NT2/D1 (cell line): ENCODE data around the gene TMED7.
"Not testable (repeated sequence)": the region's sequence is repeated elsewhere in the genome, so short reads cannot be mapped to it uniquely, and the experiment has no call there.

Experiments
- DNase-seq: peaks from one replicate; pipeline ENCODE4 v3.0.0-alpha.2; 2011; ENCODE audit warnings: low read depth, low spot score
- H3K27me3 ChIP-seq: 2 replicates; pipeline ENCODE4 v1.6.0; 2011; ENCODE audit warnings: mild to moderate bottlenecking; ENCODE audit not compliant: insufficient read length, insufficient read depth
- H3K36me3 ChIP-seq: 2 replicates; pipeline ENCODE4 v1.6.1; 2011; ENCODE audit warnings: mild to moderate bottlenecking, low read length, mixed read lengths; ENCODE audit not compliant: insufficient read depth, insufficient read length
- H3K4me1 ChIP-seq: 2 replicates; pipeline ENCODE4 v1.5.1; 2011; ENCODE audit not compliant: insufficient read depth, insufficient read length
- H3K4me3 ChIP-seq: 2 replicates; pipeline ENCODE4 v1.5.1; 2011; ENCODE audit warnings: low read depth; ENCODE audit not compliant: insufficient read length
- H3K9ac ChIP-seq: 2 replicates; pipeline ENCODE4 v1.6.0; 2011; ENCODE audit warnings: low read depth; ENCODE audit not compliant: insufficient read length
- H3K9me3 ChIP-seq: 2 replicates; pipeline ENCODE4 v1.5.1; 2011; ENCODE audit warnings: mild to moderate bottlenecking, low read length; ENCODE audit not compliant: insufficient read depth
- SUZ12 ChIP-seq: IDR thresholded peaks from 2 replicates; pipeline ENCODE4 v1.6.1; 2011; ENCODE audit not compliant: insufficient read length, insufficient read depth; ENCODE audit errors: extremely low read depth
- YY1 ChIP-seq: IDR thresholded peaks from 2 replicates; pipeline ENCODE4 v1.6.1; 2011; ENCODE audit not compliant: insufficient read length, insufficient read depth
- ZNF274 ChIP-seq: IDR thresholded peaks from 2 replicates; pipeline ENCODE4 v1.6.1; 2011; ENCODE audit warnings: mild to moderate bottlenecking, low read depth, low read length

Gene TMED7

DNA sequence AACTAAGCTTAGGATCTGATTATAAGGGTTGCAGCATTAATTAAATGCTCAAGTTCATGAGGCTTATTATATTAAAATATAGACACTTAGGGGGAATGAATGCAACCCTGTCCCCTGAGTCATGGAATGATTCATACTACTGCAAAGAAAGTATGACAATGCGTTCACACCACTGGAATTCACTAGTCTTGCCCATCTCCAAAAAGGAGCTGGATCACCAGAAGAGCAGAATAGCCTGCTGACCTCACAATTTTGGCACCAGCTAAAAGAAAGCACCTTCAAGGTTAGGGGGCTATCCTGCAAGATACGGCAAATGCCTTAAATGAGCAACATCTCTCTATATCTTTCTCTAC, 32.0 kb upstream of the TMED7 start:
- no peak for DNase-seq
- no peak overlapping the region for H3K4me3 ChIP-seq
- TF ChIP-seq YY1 (no peak), ZNF274 (no peak), SUZ12 (no peak)
- H3K9me3 ChIP-seq: no peaks in the 10 kb centered on the region
- H3K9ac ChIP-seq: no peak overlapping the region
- H3K36me3 ChIP-seq: no peaks in the 10 kb centered on the region
- no peaks in the 10 kb centered on the region for H3K4me1 ChIP-seq
- no peaks in the 10 kb centered on the region for H3K27me3 ChIP-seq

DNA sequence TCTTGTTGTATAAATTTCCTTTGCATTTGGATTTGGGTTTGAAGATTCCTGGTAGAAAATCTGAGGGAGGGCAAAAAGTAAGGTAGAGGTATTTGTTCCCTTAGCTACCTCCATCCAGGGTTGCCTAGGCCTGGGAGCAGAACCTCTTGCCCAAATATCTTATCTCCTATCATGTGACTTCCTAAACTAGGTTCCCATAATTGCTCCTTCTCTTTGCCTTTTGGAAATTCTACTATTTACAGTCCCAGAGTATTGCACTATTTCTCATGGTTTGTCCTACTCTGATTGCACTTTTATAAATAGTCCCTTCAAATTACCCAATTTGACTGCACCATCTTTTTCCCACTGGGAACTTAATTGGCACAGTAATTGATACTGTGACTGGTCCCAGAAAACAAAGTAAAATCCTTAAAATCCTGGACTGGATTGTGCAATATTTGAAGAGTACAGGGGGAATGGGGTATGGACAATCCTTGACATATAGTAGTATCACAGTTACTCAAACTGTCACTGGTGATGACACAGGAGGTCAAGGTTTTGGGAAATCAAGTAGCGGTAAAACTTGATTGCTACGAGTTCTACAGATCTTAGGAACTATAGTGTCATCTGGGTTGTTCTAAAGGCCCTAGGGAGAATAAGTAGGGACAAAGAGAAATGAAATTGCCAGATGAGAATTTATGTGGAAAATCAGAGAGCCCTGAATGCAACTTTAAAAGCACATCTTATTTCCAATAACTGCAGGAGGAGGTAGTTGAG, 31.5 kb upstream of the TMED7 start:
- H3K36me3 ChIP-seq: no peaks in the 10 kb centered on the region
- H3K9me3 ChIP-seq: no peaks in the 10 kb centered on the region
- TF ChIP-seq ZNF274 (no peak), YY1 (no peak), SUZ12 (no peak)
- H3K9ac ChIP-seq: no peak overlapping the region
- DNase-seq: no peak
- H3K4me3 ChIP-seq: no peak overlapping the region
- H3K4me1 ChIP-seq: no peaks in the 10 kb centered on the region
- no peaks in the 10 kb centered on the region for H3K27me3 ChIP-seq

DNA sequence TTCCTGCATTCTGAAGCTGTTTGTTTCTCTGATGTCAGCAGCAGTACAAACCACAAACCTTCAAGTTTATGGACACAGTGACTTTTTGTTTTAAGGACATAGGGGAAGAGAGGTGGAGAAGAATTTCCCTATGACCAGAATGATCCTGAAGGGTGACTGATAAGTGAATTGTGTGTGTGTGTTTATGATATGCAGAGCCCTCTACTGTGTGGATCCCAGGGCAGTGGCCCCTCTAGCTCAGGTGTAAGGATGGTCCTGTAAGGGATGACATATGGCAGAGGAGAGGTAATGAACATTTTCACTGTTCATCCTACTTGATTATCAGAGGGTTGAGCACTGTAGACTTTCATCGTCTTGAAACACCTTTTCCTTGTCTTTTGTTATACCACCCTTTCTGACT, 30.6 kb upstream of the TMED7 start:
- H3K4me1 ChIP-seq: no peaks in the 10 kb centered on the region
- H3K36me3 ChIP-seq: no peaks in the 10 kb centered on the region
- no peak for TF ChIP-seq ZNF274
- TF ChIP-seq SUZ12: no peak
- no peak for TF ChIP-seq YY1
- no peak overlapping the region for H3K9ac ChIP-seq
- H3K4me3 ChIP-seq: no peak overlapping the region
- H3K27me3 ChIP-seq: no peaks in the 10 kb centered on the region
- DNase-seq: no peak
- no peaks in the 10 kb centered on the region for H3K9me3 ChIP-seq

DNA sequence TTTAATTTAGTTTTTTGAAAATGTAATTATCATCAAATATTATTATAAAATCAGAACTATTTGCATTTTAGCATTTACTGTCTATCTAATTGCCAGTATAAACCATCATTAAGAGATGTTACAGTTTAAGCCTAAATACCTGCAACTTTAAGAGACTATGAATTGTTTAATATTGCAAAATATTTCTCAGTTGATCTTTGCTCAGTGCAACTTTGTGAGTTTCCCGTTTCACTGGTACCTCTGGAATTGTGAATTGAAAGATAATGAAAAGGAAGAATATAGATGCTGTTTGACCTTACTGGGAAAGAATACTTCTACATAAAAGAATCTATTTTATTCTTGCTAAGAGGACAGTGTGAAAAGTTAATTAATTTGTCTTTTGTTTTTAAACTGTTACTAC, 30.2 kb upstream of the TMED7 start:
- Histone ChIP-seq H3K9ac (no peak overlapping the region), H3K4me3 (no peak overlapping the region), H3K9me3 (no peaks in the 10 kb centered on the region), H3K4me1 (no peaks in the 10 kb centered on the region), H3K36me3 (no peaks in the 10 kb centered on the region), H3K27me3 (no peaks in the 10 kb centered on the region)
- TF ChIP-seq SUZ12 (no peak), YY1 (no peak), ZNF274 (no peak)
- no peak for DNase-seq

DNA sequence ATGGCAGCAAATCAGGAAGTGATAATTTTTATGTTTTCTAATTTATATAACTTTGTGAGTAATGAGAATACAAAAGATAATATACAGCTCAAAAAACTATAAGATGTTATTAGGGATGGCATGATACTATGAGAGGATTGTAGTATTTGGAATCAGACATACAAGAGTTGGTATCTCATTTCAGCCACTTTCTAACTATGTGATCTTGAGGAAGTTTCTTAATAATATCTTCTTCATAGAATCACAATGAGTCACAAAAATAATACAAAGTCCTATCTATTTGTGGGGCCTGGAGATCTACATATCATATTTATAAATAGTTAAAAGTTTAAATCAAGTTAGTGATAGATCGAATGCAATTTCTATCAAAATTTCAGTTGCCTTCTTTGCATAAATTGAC, 23.7 kb upstream of the TMED7 start:
- TF ChIP-seq YY1 (no peak), SUZ12 (no peak), ZNF274 (no peak)
- H3K36me3 ChIP-seq: no peaks in the 10 kb centered on the region
- DNase-seq: no peak
- H3K4me1 ChIP-seq: no peaks in the 10 kb centered on the region
- no peak overlapping the region for H3K4me3 ChIP-seq
- no peak overlapping the region for H3K9ac ChIP-seq
- no peaks in the 10 kb centered on the region for H3K27me3 ChIP-seq
- no peaks in the 10 kb centered on the region for H3K9me3 ChIP-seq

DNA sequence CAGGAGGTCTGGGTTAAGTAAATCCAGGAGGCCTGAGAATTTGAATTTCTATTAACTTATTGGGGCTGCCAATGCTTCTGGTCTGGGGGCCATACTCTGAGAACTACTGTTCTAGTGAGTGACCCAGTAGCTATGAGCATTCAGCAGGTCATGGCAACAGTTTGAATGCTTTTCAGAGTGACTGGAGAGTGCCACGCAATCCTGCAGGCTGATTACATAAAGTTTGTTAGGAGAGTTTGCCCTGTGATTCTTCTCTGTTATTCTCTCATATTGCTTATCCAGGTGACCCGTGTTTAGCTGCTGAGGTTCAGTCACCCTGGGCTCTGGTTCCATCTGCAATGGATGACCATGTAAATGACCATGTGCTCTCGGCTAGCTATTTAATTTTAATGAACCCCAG, 22.2 kb upstream of the TMED7 start:
- no peaks in the 10 kb centered on the region for H3K27me3 ChIP-seq
- H3K4me3 ChIP-seq: no peak overlapping the region
- no peak for DNase-seq
- TF ChIP-seq YY1: no peak
- no peak for TF ChIP-seq ZNF274
- no peaks in the 10 kb centered on the region for H3K9me3 ChIP-seq
- no peak overlapping the region for H3K9ac ChIP-seq
- no peaks in the 10 kb centered on the region for H3K4me1 ChIP-seq
- no peaks in the 10 kb centered on the region for H3K36me3 ChIP-seq

DNA sequence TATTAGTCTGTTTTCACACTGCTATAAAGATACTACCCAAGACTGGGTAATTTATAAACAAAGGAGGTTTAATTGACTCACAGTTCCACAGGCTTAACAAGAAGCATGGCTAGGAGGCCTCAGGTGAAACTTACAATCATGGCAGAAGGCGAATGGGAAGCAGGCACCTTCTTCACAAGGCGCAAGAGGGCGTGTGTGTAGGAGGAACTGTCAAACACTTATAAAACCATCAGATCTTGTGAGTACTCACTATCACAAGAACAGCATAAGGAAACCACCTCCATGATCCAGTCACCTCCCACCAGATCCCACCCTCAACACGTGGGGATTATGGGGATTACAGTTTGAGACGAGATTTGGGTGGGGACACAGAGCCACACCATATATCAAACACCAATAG, 19.6 kb upstream of the TMED7 start:
- not testable (repeated sequence) for H3K36me3 ChIP-seq, H3K27me3 ChIP-seq, H3K4me1 ChIP-seq, H3K4me3 ChIP-seq, DNase-seq, H3K9me3 ChIP-seq, H3K9ac ChIP-seq

DNA sequence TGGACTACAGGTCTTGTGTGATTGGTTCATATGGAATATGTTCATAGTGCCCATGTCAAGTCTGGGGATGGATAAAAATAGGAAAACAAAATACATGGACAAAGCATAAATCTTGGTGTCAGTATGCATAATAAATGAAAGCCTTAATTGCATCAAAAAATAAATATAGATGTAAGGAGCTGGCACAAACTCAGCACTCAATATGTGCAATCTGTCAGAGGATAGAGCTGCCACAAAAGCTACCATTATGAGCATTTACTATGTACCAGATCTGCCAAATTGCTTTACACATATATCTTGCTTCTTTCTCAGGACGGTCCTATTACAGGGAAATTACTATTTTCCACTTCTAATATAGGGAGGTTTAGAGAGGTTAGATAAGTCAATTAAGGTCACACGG, 18.2 kb upstream of the TMED7 start:
- Histone ChIP-seq H3K4me1 (no peaks in the 10 kb centered on the region), H3K27me3 (no peaks in the 10 kb centered on the region), H3K4me3 (no peak overlapping the region), H3K36me3 (no peaks in the 10 kb centered on the region), H3K9ac (no peak overlapping the region), H3K9me3 (no peaks in the 10 kb centered on the region)
- no peak for DNase-seq
- TF ChIP-seq ZNF274: no peak
- TF ChIP-seq YY1: no peak
- TF ChIP-seq SUZ12: no peak
